Measurements from ENCODE around the gene KHDRBS1.

KHDRBS1 gene

GRCh38 chr1:32035119-32035518 lies 21.5 kb downstream of the KHDRBS1 start:
- TF ChIP-seq CTCF (IDR thresholded peaks at IDR 0.05; ENCODE audit: poor library complexity, severe bottlenecking): no peak
- H3K4me3 ChIP-seq (ENCODE audit: severe bottlenecking): no peak overlapping the region
- no peak overlapping the region for H3K27ac ChIP-seq (ENCODE audit: poor library complexity, severe bottlenecking)
- H3K36me3 ChIP-seq (ENCODE audit: low read depth): peaks cover 56% of the 10 kb centered on the region
- no peak for ATAC-seq (ENCODE audit: low read depth)
- no peak for DNase-seq (ENCODE audit: low spot score)
- H3K4me1 ChIP-seq (ENCODE audit: insufficient read depth, poor library complexity, severe bottlenecking): peaks cover 14% of the 10 kb centered on the region
- no peaks in the 10 kb centered on the region for H3K9me3 ChIP-seq (ENCODE audit: severe bottlenecking)
- no peaks in the 10 kb centered on the region for H3K27me3 ChIP-seq (ENCODE audit: insufficient read depth, poor library complexity, severe bottlenecking)

- H3K9me3 ChIP-seq (ENCODE audit: severe bottlenecking): no peaks in the 10 kb centered on the region
- H3K27ac ChIP-seq (ENCODE audit: poor library complexity, severe bottlenecking): no peak overlapping the region
- no peaks in the 10 kb centered on the region for H3K4me1 ChIP-seq (ENCODE audit: insufficient read depth, poor library complexity, severe bottlenecking)
- no peak overlapping the region for H3K4me3 ChIP-seq (ENCODE audit: severe bottlenecking)
- TF ChIP-seq CTCF (IDR thresholded peaks at IDR 0.05; ENCODE audit: poor library complexity, severe bottlenecking): no peak
- DNase-seq (ENCODE audit: low spot score): no peak
- peaks cover 2% of the 10 kb centered on the region for H3K36me3 ChIP-seq (ENCODE audit: low read depth)
- no peaks in the 10 kb centered on the region for H3K27me3 ChIP-seq (ENCODE audit: insufficient read depth, poor library complexity, severe bottlenecking)
- ATAC-seq (ENCODE audit: low read depth): no peak
Observed at GRCh38 chr1:32040711-32041110, 27.0 kb downstream of the KHDRBS1 start.

- no peaks in the 10 kb centered on the region for H3K27me3 ChIP-seq (ENCODE audit: insufficient read depth, poor library complexity, severe bottlenecking)
- no peak for TF ChIP-seq CTCF (IDR thresholded peaks at IDR 0.05; ENCODE audit: poor library complexity, severe bottlenecking)
- ATAC-seq (ENCODE audit: low read depth) (no peak), DNase-seq (ENCODE audit: low spot score) (no peak)
- no peaks in the 10 kb centered on the region for H3K4me1 ChIP-seq (ENCODE audit: insufficient read depth, poor library complexity, severe bottlenecking)
- H3K27ac ChIP-seq (ENCODE audit: poor library complexity, severe bottlenecking): no peak overlapping the region
- H3K4me3 ChIP-seq (ENCODE audit: severe bottlenecking): no peak overlapping the region
- no peaks in the 10 kb centered on the region for H3K9me3 ChIP-seq (ENCODE audit: severe bottlenecking)
- no peaks in the 10 kb centered on the region; the same call in none of the 2 replicates for H3K36me3 ChIP-seq (ENCODE audit: low read depth)
Observed at GRCh38 chr1:32042330-32042729, 28.7 kb downstream of the KHDRBS1 start.

- DNase-seq (ENCODE audit: low spot score) (no peak), ATAC-seq (ENCODE audit: low read depth) (no peak)
- Histone ChIP-seq H3K4me3 (ENCODE audit: severe bottlenecking) (no peak overlapping the region), H3K36me3 (ENCODE audit: low read depth) (no peaks in the 10 kb centered on the region; the same call in none of the 2 replicates), H3K4me1 (ENCODE audit: insufficient read depth, poor library complexity, severe bottlenecking) (no peaks in the 10 kb centered on the region), H3K9me3 (ENCODE audit: severe bottlenecking) (no peaks in the 10 kb centered on the region), H3K27me3 (ENCODE audit: insufficient read depth, poor library complexity, severe bottlenecking) (no peaks in the 10 kb centered on the region), H3K27ac (ENCODE audit: poor library complexity, severe bottlenecking) (no peak overlapping the region)
- no peak for TF ChIP-seq CTCF (IDR thresholded peaks at IDR 0.05; ENCODE audit: poor library complexity, severe bottlenecking)
Observed at GRCh38 chr1:32044234-32044633, 30.6 kb downstream of the KHDRBS1 start.

- H3K4me1 ChIP-seq (ENCODE audit: insufficient read depth, poor library complexity, severe bottlenecking): no peaks in the 10 kb centered on the region
- H3K4me3 ChIP-seq (ENCODE audit: severe bottlenecking): no peak overlapping the region
- ATAC-seq (ENCODE audit: low read depth) (no peak), DNase-seq (ENCODE audit: low spot score) (no peak)
- H3K36me3 ChIP-seq (ENCODE audit: low read depth): peaks cover 12% of the 10 kb centered on the region
- no peak for TF ChIP-seq CTCF (IDR thresholded peaks at IDR 0.05; ENCODE audit: poor library complexity, severe bottlenecking)
- H3K27ac ChIP-seq (ENCODE audit: poor library complexity, severe bottlenecking): no peak overlapping the region
- H3K27me3 ChIP-seq (ENCODE audit: insufficient read depth, poor library complexity, severe bottlenecking): no peaks in the 10 kb centered on the region
- H3K9me3 ChIP-seq (ENCODE audit: severe bottlenecking): no peaks in the 10 kb centered on the region
Observed at GRCh38 chr1:32045772-32046171, 32.1 kb downstream of the KHDRBS1 start.
